IPS-18a (cell line): ENCODE results near the gene FEZF2.

Experiments
- H3K27ac ChIP-seq: one replicate; pipeline ENCODE4 v1.5.1; 2013; ENCODE audit warnings: low read length
- H3K27me3 ChIP-seq: one replicate; pipeline ENCODE4 v1.6.1; 2013; ENCODE audit warnings: mild to moderate bottlenecking, low read length; ENCODE audit not compliant: control insufficient read depth, insufficient read depth
- H3K36me3 ChIP-seq: one replicate; pipeline ENCODE4 v1.6.1; 2013; ENCODE audit warnings: low read depth, low read length; ENCODE audit not compliant: control insufficient read depth
- H3K4me1 ChIP-seq: one replicate; pipeline ENCODE4 v1.6.1; 2013; ENCODE audit warnings: low read depth, low read length; ENCODE audit not compliant: control insufficient read depth
- H3K4me3 ChIP-seq: one replicate; pipeline ENCODE4 v1.5.1; 2013; ENCODE audit warnings: low read length
- H3K9ac ChIP-seq: one replicate; pipeline ENCODE4 v1.6.1; 2013; ENCODE audit warnings: mild to moderate bottlenecking, low read length, moderate library complexity
- H3K9me3 ChIP-seq: one replicate; pipeline ENCODE4 v1.6.1; 2013; ENCODE audit warnings: low read depth, low read length; ENCODE audit not compliant: control insufficient read depth

FEZF2 gene

DNA sequence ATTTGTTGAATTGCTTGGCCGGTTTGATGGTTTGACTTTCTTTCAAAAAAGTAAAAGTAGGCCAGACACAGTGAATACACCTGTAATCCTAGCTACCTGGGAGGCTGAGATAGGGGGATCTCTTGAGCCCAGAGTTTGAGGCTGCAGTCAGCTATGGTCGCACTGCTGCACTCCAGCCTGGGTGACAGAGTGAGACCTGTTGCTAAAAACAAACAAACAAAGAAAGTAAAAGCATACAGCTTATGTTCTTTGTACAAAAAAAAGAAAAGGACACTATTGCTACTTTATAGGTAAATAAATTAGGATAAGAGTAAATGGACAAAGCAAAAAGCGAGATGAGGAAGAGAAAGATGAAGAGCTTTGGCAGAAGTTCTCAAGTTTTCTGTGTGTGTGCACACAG lies 13.9 kb upstream of the FEZF2 start:
- Histone ChIP-seq H3K4me3 (no peak overlapping the region), H3K27me3 (peaks cover 8% of the 10 kb centered on the region), H3K4me1 (no peaks in the 10 kb centered on the region), H3K9me3 (no peaks in the 10 kb centered on the region), H3K27ac (no peak overlapping the region), H3K36me3 (no peaks in the 10 kb centered on the region), H3K9ac (no peak overlapping the region)

GRCh38 chr3:62379321-62379798 lies 6.0 kb upstream of the FEZF2 start:
- H3K9ac ChIP-seq: no peak overlapping the region
- peaks cover 43% of the 10 kb centered on the region for H3K4me1 ChIP-seq
- peak overlapping the region; percentile 3 for H3K4me3 ChIP-seq
- peaks cover 87% of the 10 kb centered on the region for H3K27me3 ChIP-seq
- no peak overlapping the region for H3K27ac ChIP-seq
- no peaks in the 10 kb centered on the region for H3K9me3 ChIP-seq
- H3K36me3 ChIP-seq: no peaks in the 10 kb centered on the region

DNA sequence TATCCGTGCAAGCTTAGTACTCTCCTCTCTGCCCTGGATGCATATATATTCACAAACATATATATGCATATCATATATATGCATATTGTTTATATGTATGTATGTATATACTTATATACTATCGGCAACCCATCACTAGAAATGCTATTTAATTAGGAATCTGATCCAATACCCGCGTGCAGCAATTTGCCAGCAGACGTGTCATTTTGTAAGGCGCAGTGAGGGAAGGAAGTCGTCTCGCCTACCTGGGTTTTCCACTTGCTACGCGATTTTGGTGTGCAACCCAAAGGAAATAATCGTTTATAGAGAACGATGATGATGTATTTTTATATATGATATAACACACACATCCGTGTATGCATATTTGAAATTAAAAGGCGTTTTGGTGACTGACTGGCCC lies 5.6 kb upstream of the FEZF2 start:
- Histone ChIP-seq H3K4me3 (peak overlapping the region; percentile 3), H3K27ac (no peak overlapping the region), H3K4me1 (peaks cover 48% of the 10 kb centered on the region), H3K27me3 (peaks cover 91% of the 10 kb centered on the region), H3K9ac (no peak overlapping the region), H3K36me3 (no peaks in the 10 kb centered on the region), H3K9me3 (no peaks in the 10 kb centered on the region)

- no peak overlapping the region for H3K27ac ChIP-seq
Observed at GRCh38 chr3:62378311-62378789, 5.0 kb upstream of the FEZF2 start.

DNA sequence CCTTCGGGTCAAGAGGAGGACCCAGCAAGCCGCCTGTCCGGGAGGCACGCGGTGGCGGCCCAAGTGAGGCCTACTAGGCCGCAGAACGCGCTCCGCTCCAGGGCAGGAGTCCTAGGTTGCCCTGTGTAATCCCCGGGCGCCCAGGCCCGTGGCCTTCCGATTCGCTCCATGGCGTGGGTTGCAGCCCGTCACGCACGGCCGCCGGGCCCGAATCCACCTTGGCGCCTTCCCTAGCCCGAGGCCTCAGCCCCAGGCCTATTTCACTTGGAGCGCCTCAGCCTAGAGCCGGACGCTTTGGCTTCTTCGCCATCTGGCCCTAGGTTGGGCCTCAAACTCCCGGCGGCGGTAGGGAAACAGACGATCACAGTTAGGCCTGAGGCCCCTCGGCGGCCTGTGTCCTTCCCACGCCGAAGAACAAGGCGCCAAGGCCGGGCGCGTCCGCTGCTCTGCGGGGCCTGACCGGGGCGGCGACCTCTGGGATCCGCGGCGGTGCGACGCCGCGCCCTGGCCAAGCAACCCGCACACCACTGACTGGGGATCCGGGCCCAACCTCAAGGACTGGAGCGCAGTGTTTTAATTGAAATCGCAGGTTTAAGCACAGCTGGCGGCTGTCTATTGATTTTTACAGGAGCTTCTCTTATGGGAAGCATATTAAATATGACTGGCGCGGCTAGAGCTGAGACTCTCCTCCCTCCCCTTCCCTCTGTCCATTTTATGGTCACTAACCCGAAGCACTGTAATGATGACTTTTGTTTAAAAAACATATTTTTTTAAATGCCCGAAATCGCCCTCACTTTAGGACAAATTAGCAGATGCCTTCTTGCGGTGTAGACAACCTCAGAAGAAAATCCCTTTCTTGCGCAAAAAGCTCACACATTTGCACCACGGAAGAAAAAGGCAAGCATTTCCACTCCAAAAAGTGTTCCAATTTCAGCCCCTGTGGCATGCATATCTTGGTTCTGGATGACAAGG lies 3.8 kb upstream of the FEZF2 start:
- H3K9me3 ChIP-seq: no peaks in the 10 kb centered on the region
- peaks cover 100% of the 10 kb centered on the region for H3K27me3 ChIP-seq

More at GRCh38 chr3:62378311-62378789, 5.0 kb upstream of the FEZF2 start:
- Histone ChIP-seq H3K9me3 (no peaks in the 10 kb centered on the region), H3K4me1 (peaks cover 50% of the 10 kb centered on the region), H3K27me3 (peaks cover 97% of the 10 kb centered on the region), H3K4me3 (peak overlapping the region; percentile 3), H3K9ac (no peak overlapping the region), H3K36me3 (no peaks in the 10 kb centered on the region)

DNA sequence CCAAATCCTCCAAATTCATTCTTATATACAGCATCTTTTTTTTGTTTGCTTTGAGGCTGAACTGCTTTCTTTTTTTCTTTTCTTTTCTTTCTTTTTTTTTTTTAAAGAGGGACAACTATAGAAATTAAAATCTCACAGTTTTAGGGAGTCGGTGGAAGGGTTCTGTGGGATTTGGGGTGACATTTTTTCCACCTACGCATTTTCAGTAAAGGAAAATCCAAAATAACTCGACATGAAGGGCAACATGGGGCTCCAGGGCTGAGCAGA lies 3.0 kb upstream of the FEZF2 start:
- no peak overlapping the region for H3K9ac ChIP-seq
- no peak overlapping the region for H3K4me3 ChIP-seq
- no peak overlapping the region for H3K27ac ChIP-seq
- no peaks in the 10 kb centered on the region for H3K9me3 ChIP-seq
- peaks cover 55% of the 10 kb centered on the region for H3K4me1 ChIP-seq
- H3K27me3 ChIP-seq: peaks cover 100% of the 10 kb centered on the region
- no peaks in the 10 kb centered on the region for H3K36me3 ChIP-seq

More for the DNA sequence above, 3.8 kb upstream of the FEZF2 start:
- H3K4me3 ChIP-seq: no peak overlapping the region
- peaks cover 55% of the 10 kb centered on the region for H3K4me1 ChIP-seq
- H3K36me3 ChIP-seq: no peaks in the 10 kb centered on the region
- H3K27ac ChIP-seq: no peak overlapping the region
- no peak overlapping the region for H3K9ac ChIP-seq

- no peaks in the 10 kb centered on the region for H3K36me3 ChIP-seq
- no peaks in the 10 kb centered on the region for H3K9me3 ChIP-seq
- no peak overlapping the region for H3K27ac ChIP-seq
- H3K4me3 ChIP-seq: no peak overlapping the region
- no peak overlapping the region for H3K9ac ChIP-seq
- H3K27me3 ChIP-seq: peaks cover 100% of the 10 kb centered on the region
- peaks cover 60% of the 10 kb centered on the region for H3K4me1 ChIP-seq
Observed at GRCh38 chr3:62375655-62376453, 2.5 kb upstream of the FEZF2 start.

GRCh38 chr3:62374341-62375218 lies 1.2 kb upstream of the FEZF2 start:
- H3K27ac ChIP-seq: no peak overlapping the region
- no peaks in the 10 kb centered on the region for H3K9me3 ChIP-seq
- no peaks in the 10 kb centered on the region for H3K36me3 ChIP-seq
- H3K4me1 ChIP-seq: peaks cover 68% of the 10 kb centered on the region
- H3K27me3 ChIP-seq: peaks cover 100% of the 10 kb centered on the region
- no peak overlapping the region for H3K9ac ChIP-seq
- H3K4me3 ChIP-seq: peak overlapping the region; percentile 38

DNA sequence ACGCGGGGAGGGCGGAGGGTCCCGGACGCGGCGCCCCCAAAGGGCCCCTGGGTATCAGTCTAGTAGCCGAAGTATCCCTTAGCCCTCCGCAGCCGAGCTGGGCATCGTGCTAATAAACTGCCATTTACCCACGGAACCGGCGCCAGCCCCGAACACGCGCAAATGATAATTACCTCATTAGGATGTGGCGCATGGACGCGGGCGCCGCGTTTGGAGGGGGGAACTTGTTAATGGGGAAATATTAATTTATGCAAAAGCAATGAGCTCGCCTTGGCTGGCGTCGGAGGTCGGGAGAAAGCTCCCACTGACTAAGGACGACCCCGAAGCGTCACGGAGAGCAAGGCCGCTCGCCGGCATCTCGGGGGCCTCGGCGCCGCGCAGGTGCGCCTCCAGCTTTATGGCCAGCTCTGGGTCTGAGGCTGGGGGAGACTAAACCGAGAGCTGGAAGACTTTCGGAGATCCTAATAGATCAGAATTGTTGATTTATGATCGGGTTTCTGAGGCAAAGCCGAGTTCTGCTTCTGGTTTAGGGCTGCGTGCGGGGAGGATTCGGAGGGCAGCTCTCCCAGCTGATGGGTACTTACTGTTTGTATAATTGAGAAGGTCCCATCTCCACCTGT lies 474 bp upstream of the FEZF2 start:
- no peaks in the 10 kb centered on the region for H3K36me3 ChIP-seq
- no peaks in the 10 kb centered on the region for H3K9me3 ChIP-seq
- peak overlapping the region; percentile 38 for H3K4me3 ChIP-seq
- no peak overlapping the region for H3K27ac ChIP-seq
- H3K9ac ChIP-seq: no peak overlapping the region
- H3K4me1 ChIP-seq: peaks cover 67% of the 10 kb centered on the region
- peaks cover 100% of the 10 kb centered on the region for H3K27me3 ChIP-seq

DNA sequence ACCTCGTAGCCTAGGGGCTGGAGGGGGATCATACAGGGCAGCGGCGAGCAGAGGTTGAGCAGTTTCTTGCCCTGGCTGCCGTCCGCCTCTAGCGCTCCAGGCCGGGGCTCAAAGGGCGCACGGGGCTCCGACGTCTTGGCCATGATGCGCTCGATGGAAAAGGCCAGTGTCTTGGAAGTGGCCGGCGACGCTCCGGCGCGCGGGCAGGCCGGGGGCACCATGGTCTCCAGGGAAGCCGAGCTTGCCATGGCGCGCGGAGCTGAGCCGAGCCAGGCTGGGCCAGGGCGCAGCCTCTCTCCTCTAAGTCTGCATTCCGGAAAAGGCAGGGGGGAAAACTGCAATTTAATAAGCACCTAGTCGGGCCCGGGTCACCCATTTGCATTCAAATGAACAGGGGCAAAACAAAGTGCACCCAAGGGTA lies 719 bp downstream of the FEZF2 start:
- peak overlapping the region; percentile 38 for H3K4me3 ChIP-seq
- H3K36me3 ChIP-seq: no peaks in the 10 kb centered on the region
- peaks cover 100% of the 10 kb centered on the region for H3K27me3 ChIP-seq
- H3K27ac ChIP-seq: no peak overlapping the region
- H3K9ac ChIP-seq: no peak overlapping the region
- no peaks in the 10 kb centered on the region for H3K9me3 ChIP-seq
- peaks cover 62% of the 10 kb centered on the region for H3K4me1 ChIP-seq
